PC-3 (cell line): ENCODE data around the gene TSSC4. TPM values are rescaled to one million over a fixed set of nuclear protein-coding genes. Genes with fewer than 3 reads are reported as not detected.

ENCODE experiments used
- ATAC-seq: fragments of 200-7000 bp; cut with Tn5 transposase; 2 replicates; pipeline ENCODE4 v1.9.1; 2020; ENCODE audit warnings: mild to moderate bottlenecking, moderate library complexity
- BruUV-seq: library from RNA; stranded (reverse); fragments of 400-500 nt; replicated peaks from 2 replicates; lab custom pipeline; 2021; lab: Mats Ljungman, UMichigan
- CTCF ChIA-PET: fragments of 300-600 bp; sonication (Branson Sonifier 250); formaldehyde crosslinking; loops from one replicate; lab custom pipeline; 2022; ENCODE audit warnings: antibody characterized with exemption; lab: Charles Lee
- POLR2A ChIA-PET: fragments of 300-600 bp; sonication (Branson Sonifier 250); formaldehyde crosslinking; loops from one replicate; lab custom pipeline; 2022; ENCODE audit warnings: antibody characterized with exemption; ENCODE audit not compliant: unreplicated experiment; lab: Charles Lee
- DNase-seq: peaks from one replicate; pipeline ENCODE4 v3.0.0-alpha.2; 2015
- H2AFZ ChIP-seq: fragments of 300-600 bp; sonication (generic); 2 replicates; pipeline ENCODE4 v1.6.0; 2016; ENCODE audit warnings: antibody characterized with exemption, low read length
- H3F3A ChIP-seq: fragments of 300-600 bp; sonication (generic); one replicate; pipeline ENCODE4 v1.6.0; 2017; ENCODE audit warnings: antibody characterized with exemption, low read length, control low read depth, mild to moderate bottlenecking; ENCODE audit not compliant: unreplicated experiment
- H3K27ac ChIP-seq: fragments of 300-600 bp; sonication (generic); 2 replicates; pipeline ENCODE4 v1.5.1; 2016; ENCODE audit warnings: mild to moderate bottlenecking, low read length
- H3K27me3 ChIP-seq: fragments of 300-600 bp; sonication (generic); 2 replicates; pipeline ENCODE4 v1.6.1; 2016; ENCODE audit warnings: low read length, mixed read lengths
- H3K36me3 ChIP-seq: fragments of 300-600 bp; sonication (generic); 2 replicates; pipeline ENCODE4 v1.6.1; 2016; ENCODE audit warnings: low read depth, mixed run types, low read length, mixed read lengths
- H3K4me1 ChIP-seq: fragments of 300-600 bp; sonication (generic); 2 replicates; pipeline ENCODE4 v1.5.1; 2016; ENCODE audit warnings: low read length; ENCODE audit not compliant: insufficient read depth
- H3K4me2 ChIP-seq: fragments of 300-600 bp; sonication (generic); 2 replicates; pipeline ENCODE4 v1.6.0; 2016; ENCODE audit warnings: low read length
- H3K4me3 ChIP-seq: fragments of 300-600 bp; sonication (generic); 2 replicates; pipeline ENCODE4 v1.5.1; 2016; ENCODE audit warnings: mild to moderate bottlenecking, low read length, mixed read lengths
- H3K79me2 ChIP-seq: fragments of 300-600 bp; sonication (generic); 2 replicates; pipeline ENCODE4 v1.6.1; 2017; ENCODE audit warnings: low read length, mixed read lengths
- H3K9ac ChIP-seq: fragments of 300-600 bp; sonication (generic); 2 replicates; pipeline ENCODE4 v1.6.0; 2016; ENCODE audit warnings: mild to moderate bottlenecking, low read length
- H3K9me2 ChIP-seq: fragments of 300-600 bp; sonication (generic); replicated peaks from 2 replicates; pipeline ENCODE4 v1.6.1; 2016; ENCODE audit warnings: mixed run types, low read length, mixed read lengths
- H3K9me3 ChIP-seq: fragments of 300-600 bp; sonication (generic); 2 replicates; pipeline ENCODE4 v1.6.1; 2016; ENCODE audit warnings: low read length, mixed read lengths
- H4K20me1 ChIP-seq: fragments of 300-600 bp; sonication (generic); 2 replicates; pipeline ENCODE4 v1.6.1; 2016; ENCODE audit warnings: low read length, mixed read lengths
- intact Hi-C: fragments of 100-400 bp; cut with micrococcal nuclease; formaldehyde crosslinking; loops from 2 replicates; pipeline ENCODE4 v1.9.0; 2023
- total RNA-seq: library from RNA; depleted of rRNA; stranded (reverse); fragments of >200 nt; gene quantifications from 2 replicates; pipeline ENCODE4 v1.2.3, GENCODE V29; 2014
- TF ChIP-seq, protein P1 (sequence below): fragments of 300-600 bp; sonication (generic); conservative IDR thresholded peaks from 2 replicates; pipeline ENCODE4 v1.5.1; 2017; ENCODE audit warnings: antibody characterized with exemption, low read depth, mild to moderate bottlenecking, low read length

The TSSC4 gene
- total RNA-seq, 1 experiment from 2014 or later, result 88.3 TPM

DNA sequence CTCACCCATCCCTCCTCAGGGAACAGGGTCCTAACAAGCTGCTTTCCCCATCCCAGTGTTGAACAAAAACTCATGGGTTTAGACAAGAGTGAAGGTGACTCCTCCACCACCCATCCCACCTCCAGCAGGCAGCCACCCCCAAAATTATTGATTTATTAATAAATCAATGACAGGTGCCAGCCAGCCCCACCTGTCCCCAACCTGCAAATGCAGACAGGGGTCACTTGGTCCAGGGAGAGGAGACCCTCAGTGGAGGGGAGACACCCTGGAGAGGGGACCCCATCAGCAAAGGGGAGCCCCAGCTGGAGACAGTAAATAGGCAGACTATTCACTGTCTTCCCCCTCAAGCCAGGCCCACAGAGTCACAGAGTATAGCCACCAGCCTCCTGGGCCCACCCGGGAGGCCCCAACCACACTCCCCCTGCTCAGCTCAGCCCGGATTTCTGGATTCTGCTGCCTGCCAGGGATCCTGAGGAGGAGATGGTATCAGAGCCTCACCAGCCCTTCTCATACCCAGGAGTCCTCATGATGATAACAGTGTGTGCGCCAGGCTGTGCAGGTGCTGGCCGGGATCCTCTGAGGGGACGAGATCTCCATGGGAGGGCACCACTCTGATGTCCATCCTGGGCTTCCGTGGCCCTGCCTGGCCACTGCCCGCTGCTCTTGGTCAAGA lies 32.2 kb upstream of the TSSC4 start:
- Histone ChIP-seq H2AFZ (no peak overlapping the region), H3K9me3 (no peaks in the 10 kb centered on the region), H3K27me3 (no peaks in the 10 kb centered on the region), H3K4me2 (no peak overlapping the region), H3K9me2 (no peaks in the 10 kb centered on the region), H3K4me1 (no peaks in the 10 kb centered on the region), H3K9ac (no peak overlapping the region), H3F3A (no peaks in the 10 kb centered on the region), H3K79me2 (no peaks in the 10 kb centered on the region), H3K36me3 (no peaks in the 10 kb centered on the region), H3K4me3 (no peak overlapping the region), H4K20me1 (no peaks in the 10 kb centered on the region), H3K27ac (no peak overlapping the region)
- BruUV-seq, result no TSS peak
- POLR2A ChIA-PET, result no interaction called here
- intact Hi-C loops, result no loop called here
- ATAC-seq, result no peak
- TF ChIP-seq, protein P1, sequence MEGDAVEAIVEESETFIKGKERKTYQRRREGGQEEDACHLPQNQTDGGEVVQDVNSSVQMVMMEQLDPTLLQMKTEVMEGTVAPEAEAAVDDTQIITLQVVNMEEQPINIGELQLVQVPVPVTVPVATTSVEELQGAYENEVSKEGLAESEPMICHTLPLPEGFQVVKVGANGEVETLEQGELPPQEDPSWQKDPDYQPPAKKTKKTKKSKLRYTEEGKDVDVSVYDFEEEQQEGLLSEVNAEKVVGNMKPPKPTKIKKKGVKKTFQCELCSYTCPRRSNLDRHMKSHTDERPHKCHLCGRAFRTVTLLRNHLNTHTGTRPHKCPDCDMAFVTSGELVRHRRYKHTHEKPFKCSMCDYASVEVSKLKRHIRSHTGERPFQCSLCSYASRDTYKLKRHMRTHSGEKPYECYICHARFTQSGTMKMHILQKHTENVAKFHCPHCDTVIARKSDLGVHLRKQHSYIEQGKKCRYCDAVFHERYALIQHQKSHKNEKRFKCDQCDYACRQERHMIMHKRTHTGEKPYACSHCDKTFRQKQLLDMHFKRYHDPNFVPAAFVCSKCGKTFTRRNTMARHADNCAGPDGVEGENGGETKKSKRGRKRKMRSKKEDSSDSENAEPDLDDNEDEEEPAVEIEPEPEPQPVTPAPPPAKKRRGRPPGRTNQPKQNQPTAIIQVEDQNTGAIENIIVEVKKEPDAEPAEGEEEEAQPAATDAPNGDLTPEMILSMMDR, result no peak
- DNase-seq, result no peak
- CTCF ChIA-PET, result no interaction called here

DNA sequence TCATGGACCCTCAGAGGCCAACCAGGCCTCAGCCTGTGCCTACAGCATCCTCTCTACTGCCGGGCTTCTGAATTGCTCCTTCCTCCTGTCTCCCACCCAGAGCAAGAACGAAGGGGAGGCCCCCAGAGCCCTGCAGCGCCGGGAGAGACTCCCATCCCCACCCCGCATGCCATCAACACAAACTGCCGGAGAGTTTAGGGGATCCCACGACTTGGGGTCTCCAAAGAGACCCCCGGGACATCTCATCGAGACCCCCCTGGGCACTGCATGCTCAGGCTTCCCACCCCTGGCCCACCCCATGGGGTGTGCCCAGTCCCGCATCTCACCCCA lies 31.7 kb upstream of the TSSC4 start:
- TF ChIP-seq, protein P1, result no peak
- CTCF ChIA-PET, result no interaction called here
- Histone ChIP-seq H3K4me2 (no peak overlapping the region), H3K27me3 (no peaks in the 10 kb centered on the region), H2AFZ (no peak overlapping the region), H3K9ac (no peak overlapping the region), H3K9me3 (no peaks in the 10 kb centered on the region), H3K4me1 (no peaks in the 10 kb centered on the region), H3K36me3 (no peaks in the 10 kb centered on the region), H3F3A (no peaks in the 10 kb centered on the region), H3K4me3 (no peak overlapping the region), H3K9me2 (no peaks in the 10 kb centered on the region), H4K20me1 (no peaks in the 10 kb centered on the region), H3K79me2 (no peaks in the 10 kb centered on the region), H3K27ac (no peak overlapping the region)
- intact Hi-C loops, result no loop called here
- no TSS peak for BruUV-seq
- DNase-seq (no peak), ATAC-seq (no peak)
- POLR2A ChIA-PET, result no interaction called here

DNA sequence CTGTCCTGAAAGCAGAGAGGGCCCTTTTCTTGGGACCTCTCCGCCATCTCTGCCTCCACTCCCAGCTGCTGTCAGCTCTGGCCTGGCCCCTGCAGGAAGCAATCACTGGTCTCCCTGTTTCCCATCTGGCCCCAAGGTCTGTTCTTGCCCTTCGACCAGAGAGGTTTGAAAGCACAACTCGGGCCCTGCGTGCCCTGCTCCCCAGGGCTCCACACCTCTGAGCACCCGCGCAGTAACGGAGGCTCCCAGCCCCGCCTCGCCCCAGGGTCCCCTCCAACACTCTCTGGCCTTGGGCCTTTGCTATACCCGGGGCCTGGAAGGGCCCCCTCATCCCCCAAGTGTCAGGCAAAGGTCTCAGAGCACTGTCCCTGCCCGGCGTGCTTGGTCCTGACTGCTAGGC lies 31.2 kb upstream of the TSSC4 start:
- no peaks in the 10 kb centered on the region for H3K27me3 ChIP-seq
- ChIA-PET CTCF (no interaction called here), POLR2A (no interaction called here)
- no peak overlapping the region for H3K4me2 ChIP-seq
- TF ChIP-seq, protein P1, result no peak
- no peaks in the 10 kb centered on the region for H3K79me2 ChIP-seq
- no peaks in the 10 kb centered on the region for H3K9me3 ChIP-seq
- H3K4me1 ChIP-seq, result no peaks in the 10 kb centered on the region
- no peak for DNase-seq
- no peak overlapping the region for H3K27ac ChIP-seq
- H3F3A ChIP-seq, result no peaks in the 10 kb centered on the region
- intact Hi-C loops, result no loop called here
- ATAC-seq, result no peak
- no peak overlapping the region for H3K9ac ChIP-seq
- no peaks in the 10 kb centered on the region for H3K9me2 ChIP-seq
- no peaks in the 10 kb centered on the region for H3K36me3 ChIP-seq
- H2AFZ ChIP-seq, result no peak overlapping the region
- no peak overlapping the region for H3K4me3 ChIP-seq
- no peaks in the 10 kb centered on the region for H4K20me1 ChIP-seq
- BruUV-seq, result no TSS peak
